ENCODE results near the gene FOXP2. TPM values are rescaled to one million over a fixed set of nuclear protein-coding genes. Genes with fewer than 3 reads are reported as not detected.
"Not testable (repeated sequence)": the region's sequence is repeated elsewhere in the genome, so short reads cannot be mapped to it uniquely, and the experiment has no call there.

Gene FOXP2
- total and polyA plus RNA-seq, 10 donors: 0.09 to 5.9 (median 1.3) TPM

- TF ChIP-seq POLR2AphosphoS5 (IDR thresholded peaks at IDR 0.05): no peak
- TF ChIP-seq POLR2A (IDR thresholded peaks at IDR 0.05): no peak
- TF ChIP-seq CTCF (IDR thresholded peaks at IDR 0.05 in 8 of 11, conservative IDR thresholded peaks at IDR 0.05 in 3 of 11): no peak
- intact Hi-C loops (cut with DNase I; ENCODE audit: low total_unique reads): no loop called here
- H3K27me3 ChIP-seq (replicated peaks in 1 of 7): no peaks in the 10 kb centered on the region
- H3K36me3 ChIP-seq: no peaks in the 10 kb centered on the region
- no peaks in the 10 kb centered on the region for H3K9me3 ChIP-seq
- DNase-seq: no peak
- H3K4me1 ChIP-seq: no peaks in the 10 kb centered on the region
- H3K27ac ChIP-seq: no peak overlapping the region
- no peak overlapping the region for H3K4me3 ChIP-seq
Observed at GRCh38 chr7:114589436-114589835, 174.8 kb downstream of the FOXP2 start.

GRCh38 chr7:114590298-114590697 lies 175.7 kb downstream of the FOXP2 start:
- WGBS, 5 donors: 60 to 76% (median 72%) methylated on average over 2 of the region's 2 CpGs
- Histone ChIP-seq H3K27me3 (replicated peaks in 1 of 7) (no peaks in the 10 kb centered on the region), H3K4me3 (no peak overlapping the region), H3K36me3 (no peaks in the 10 kb centered on the region), H3K9me3 (no peaks in the 10 kb centered on the region), H3K27ac (no peak overlapping the region), H3K4me1 (no peaks in the 10 kb centered on the region)
- TF ChIP-seq CTCF (IDR thresholded peaks at IDR 0.05 in 8 of 11, conservative IDR thresholded peaks at IDR 0.05 in 3 of 11): no peak
- TF ChIP-seq POLR2AphosphoS5 (IDR thresholded peaks at IDR 0.05): no peak
- TF ChIP-seq POLR2A (IDR thresholded peaks at IDR 0.05): no peak
- intact Hi-C loops (cut with DNase I; ENCODE audit: low total_unique reads): no loop called here
- no peak for DNase-seq

GRCh38 chr7:114598946-114599345 lies 184.3 kb downstream of the FOXP2 start:
- intact Hi-C loops (cut with DNase I; ENCODE audit: low total_unique reads): no loop called here
- WGBS, 5 donors: 68 to 87% (median 77%) methylated on average over 4 of the region's 4 CpGs
- Histone ChIP-seq H3K36me3 (no peaks in the 10 kb centered on the region), H3K4me1 (no peaks in the 10 kb centered on the region), H3K27me3 (replicated peaks in 1 of 7) (no peaks in the 10 kb centered on the region), H3K4me3 (no peak overlapping the region), H3K27ac (no peak overlapping the region), H3K9me3 (no peaks in the 10 kb centered on the region)
- TF ChIP-seq CTCF (IDR thresholded peaks at IDR 0.05 in 8 of 11, conservative IDR thresholded peaks at IDR 0.05 in 3 of 11): no peak
- no peak for TF ChIP-seq POLR2A (IDR thresholded peaks at IDR 0.05)
- TF ChIP-seq POLR2AphosphoS5 (IDR thresholded peaks at IDR 0.05): no peak
- DNase-seq: no peak

- Histone ChIP-seq H3K27ac (no peak overlapping the region), H3K9me3 (no peaks in the 10 kb centered on the region), H3K4me1 (no peaks in the 10 kb centered on the region), H3K4me3 (no peak overlapping the region), H3K36me3 (no peaks in the 10 kb centered on the region), H3K27me3 (replicated peaks in 1 of 7) (no peaks in the 10 kb centered on the region)
- no peak for DNase-seq
- 78 to 93% (median 80%) methylated on average over 2 of the region's 2 CpGs for WGBS, 5 donors
- intact Hi-C loops (cut with DNase I; ENCODE audit: low total_unique reads): no loop called here
- TF ChIP-seq CTCF (IDR thresholded peaks at IDR 0.05 in 8 of 11, conservative IDR thresholded peaks at IDR 0.05 in 3 of 11) (no peak), POLR2AphosphoS5 (IDR thresholded peaks at IDR 0.05) (no peak), POLR2A (IDR thresholded peaks at IDR 0.05) (no peak)
Observed at GRCh38 chr7:114606100-114606499, 191.5 kb downstream of the FOXP2 start.

- H3K27me3 ChIP-seq (replicated peaks in 1 of 7); H3K4me1 ChIP-seq; H3K9me3 ChIP-seq; H3K27ac ChIP-seq; DNase-seq; H3K36me3 ChIP-seq; intact Hi-C loops (cut with DNase I; ENCODE audit: low total_unique reads); H3K4me3 ChIP-seq: not testable (repeated sequence)
- WGBS, 5 donors: 92 to 95% (median 94%) methylated on average over 11 of the region's 11 CpGs
Observed at GRCh38 chr7:114608822-114609221, 194.2 kb downstream of the FOXP2 start.
